PFSK-1 (cell line): ENCODE results near the gene HOXC11.
A peak's percentile ranks its signal among the peaks of the same experiment; 100 is the strongest.

Experiments
- FOXP2 ChIP-seq: optimal IDR thresholded peaks from 2 replicates; pipeline ENCODE3; 2011; ENCODE audit warnings: borderline replicate concordance, control low read depth, inconsistent platforms; ENCODE audit not compliant: insufficient read depth; ENCODE audit errors: extremely low read length, extremely low read depth
- POLR2AphosphoS5 ChIP-seq: IDR thresholded peaks from 2 replicates; pipeline ENCODE4 v1.6.1; 2012; ENCODE audit warnings: low read depth, mild to moderate bottlenecking, control low read depth, low read length, moderate library complexity
- REST ChIP-seq, 2 experiments: IDR thresholded peaks; 2 replicates each; pipeline versions ENCODE4 v1.6.1 to v1.8.0; 2011 to 2012; ENCODE audit warnings: low read depth in 2 of 2, low read length in 2 of 2, control low read depth in 1 of 2, inconsistent platforms in 1 of 2, mild to moderate bottlenecking in 1 of 2, moderate library complexity in 1 of 2; ENCODE audit not compliant: insufficient read depth in 1 of 2
- SIN3A ChIP-seq: IDR thresholded peaks from 2 replicates; pipeline ENCODE4 v1.6.1; 2012; ENCODE audit warnings: mild to moderate bottlenecking, low read length, moderate library complexity, borderline replicate concordance; ENCODE audit not compliant: insufficient read depth
- TAF1 ChIP-seq: IDR thresholded peaks from 2 replicates; pipeline ENCODE4 v1.6.1; 2012; ENCODE audit warnings: low read length, control low read depth, borderline replicate concordance; ENCODE audit not compliant: insufficient read depth

HOXC11 gene

GRCh38 chr12:54019091-54019811 lies 46.3 kb downstream of the HOXC11 start:
- TF ChIP-seq REST (IDR thresholded peaks at IDR 0.05; ENCODE audit: insufficient read depth in 1 of 2, low read depth in 2 of 2, low read length in 2 of 2), result no peak
- no peak for TF ChIP-seq FOXP2
- TF ChIP-seq TAF1, result no peak

- no peak for TF ChIP-seq REST (IDR thresholded peaks at IDR 0.05; ENCODE audit: insufficient read depth in 1 of 2, low read depth in 2 of 2, low read length in 2 of 2)
- TF ChIP-seq SIN3A, result no peak
- TF ChIP-seq POLR2AphosphoS5, result no peak
- TF ChIP-seq FOXP2, result no peak
- no peak for TF ChIP-seq TAF1
Measured at GRCh38 chr12:54019924-54020590, 47.1 kb downstream of the HOXC11 start.

GRCh38 chr12:54020591-54021405 lies 47.9 kb downstream of the HOXC11 start:
- TF ChIP-seq REST (IDR thresholded peaks at IDR 0.05; ENCODE audit: insufficient read depth in 1 of 2, low read depth in 2 of 2, low read length in 2 of 2) (no peak), FOXP2 (no peak), SIN3A (no peak), TAF1 (no peak), POLR2AphosphoS5 (no peak)

GRCh38 chr12:54021432-54022013 lies 48.6 kb downstream of the HOXC11 start:
- TF ChIP-seq POLR2AphosphoS5 (no peak), TAF1 (no peak), SIN3A (no peak), FOXP2 (peak; percentile 78), REST (IDR thresholded peaks at IDR 0.05; ENCODE audit: insufficient read depth in 1 of 2, low read depth in 2 of 2, low read length in 2 of 2) (no peak)
